NCI-H2227 (cell line): ENCODE results near the gene PRKD3.

Experiments used
- DNase-seq: peaks from one replicate; lab custom pipeline; 2025; ENCODE audit not compliant: unreplicated experiment; lab: John Stamatoyannopoulos, UW

The PRKD3 gene

DNA sequence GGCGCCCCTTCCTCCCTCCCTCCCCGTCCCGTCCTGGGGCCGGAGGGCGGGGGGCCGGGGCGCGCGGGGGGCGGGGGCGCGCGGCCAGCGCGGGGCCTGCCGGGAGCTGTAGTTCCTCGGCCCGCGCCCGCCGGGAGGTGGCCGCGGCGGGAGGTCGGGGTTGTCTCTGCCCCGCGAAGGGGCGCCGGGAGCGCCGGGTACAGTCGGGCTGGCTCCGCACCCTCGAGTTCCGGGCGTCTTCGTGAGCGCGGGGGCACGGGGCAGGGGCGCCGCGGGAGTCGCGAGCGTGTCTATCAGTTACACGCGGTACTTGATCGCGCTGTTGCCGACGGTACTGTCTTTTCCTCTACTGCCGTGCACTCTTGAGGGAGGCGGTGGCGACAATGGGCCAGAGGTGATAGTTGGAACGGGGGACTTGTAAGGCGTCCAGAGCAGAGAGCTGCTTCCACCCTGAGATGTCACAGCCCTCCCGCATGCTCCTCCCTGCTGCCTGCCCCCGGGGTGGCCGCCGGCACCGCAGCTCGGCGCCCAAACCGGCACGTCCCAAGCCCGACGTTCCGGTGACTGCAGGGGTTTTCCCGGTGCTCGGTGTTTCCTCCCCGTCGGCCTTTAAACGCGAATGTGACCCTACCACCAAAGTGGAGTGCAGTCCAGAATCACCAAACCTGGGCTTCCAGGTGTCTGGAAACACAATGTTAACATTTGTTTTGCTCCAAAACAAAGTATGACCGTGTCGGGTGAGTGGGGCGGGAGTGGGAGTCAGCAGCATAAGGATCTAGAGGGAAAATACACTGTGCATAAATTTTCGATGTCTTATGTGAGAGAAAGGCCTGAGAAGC lies at the start of gene PRKD3:
TSS of gene PRKD3 (minus strand) at position 48 of the 839 bp plus-strand sequence. CDS start 8,309 bp downstream, outside the sequence.
- peak; percentile 67 for DNase-seq

- no peak for DNase-seq
Measured at GRCh38 chr2:37372000-37372399, 47.4 kb upstream of the PRKD3 start.

GRCh38 chr2:37370666-37371065 lies 46.0 kb upstream of the PRKD3 start:
- no peak for DNase-seq

DNA sequence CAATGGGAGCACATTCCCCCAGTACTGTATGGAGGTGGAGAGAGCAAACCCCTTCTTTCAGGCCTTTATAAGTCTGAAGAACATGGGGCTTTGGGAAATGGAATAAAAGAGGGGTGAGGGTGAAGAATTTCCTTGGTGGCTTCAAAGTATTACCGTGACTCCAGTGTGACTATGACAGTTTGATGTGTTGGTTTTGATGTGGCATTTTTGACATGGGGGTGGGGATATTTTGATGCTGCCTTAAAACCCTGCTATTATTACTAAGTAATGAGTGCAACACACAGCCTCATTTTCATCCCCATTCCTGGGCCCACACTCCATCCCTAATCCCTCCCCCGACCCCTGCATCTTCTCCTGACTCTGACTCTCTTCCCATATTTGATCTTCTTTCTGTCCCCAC lies 43.4 kb upstream of the PRKD3 start:
- no peak for DNase-seq

- DNase-seq: no peak
Measured at GRCh38 chr2:37367310-37367709, 42.7 kb upstream of the PRKD3 start.

GRCh38 chr2:37366773-37367172 lies 42.1 kb upstream of the PRKD3 start:
- peak; percentile 43 for DNase-seq

DNA sequence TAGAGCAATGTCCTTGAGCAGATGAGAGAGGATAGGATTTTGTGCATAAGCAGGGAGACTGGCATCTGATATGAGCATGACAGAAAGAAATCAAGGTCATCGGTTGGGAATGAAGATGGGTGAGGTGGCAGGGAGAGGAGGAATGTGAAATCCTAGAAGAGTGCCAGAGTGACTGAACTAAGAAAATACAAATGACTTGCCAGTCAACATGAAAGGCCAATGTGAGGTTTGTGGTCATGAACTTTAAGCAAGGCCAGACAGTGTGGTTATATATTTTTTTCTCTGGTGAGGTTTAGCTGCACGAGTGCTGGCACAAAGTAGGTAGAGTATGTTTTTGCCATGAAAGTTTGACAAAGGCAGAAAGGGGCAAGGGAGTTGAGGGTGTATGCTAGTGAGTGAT lies 41.0 kb upstream of the PRKD3 start:
- DNase-seq: no peak

- DNase-seq: no peak
Measured at GRCh38 chr2:37364351-37364750, 39.7 kb upstream of the PRKD3 start.

DNA sequence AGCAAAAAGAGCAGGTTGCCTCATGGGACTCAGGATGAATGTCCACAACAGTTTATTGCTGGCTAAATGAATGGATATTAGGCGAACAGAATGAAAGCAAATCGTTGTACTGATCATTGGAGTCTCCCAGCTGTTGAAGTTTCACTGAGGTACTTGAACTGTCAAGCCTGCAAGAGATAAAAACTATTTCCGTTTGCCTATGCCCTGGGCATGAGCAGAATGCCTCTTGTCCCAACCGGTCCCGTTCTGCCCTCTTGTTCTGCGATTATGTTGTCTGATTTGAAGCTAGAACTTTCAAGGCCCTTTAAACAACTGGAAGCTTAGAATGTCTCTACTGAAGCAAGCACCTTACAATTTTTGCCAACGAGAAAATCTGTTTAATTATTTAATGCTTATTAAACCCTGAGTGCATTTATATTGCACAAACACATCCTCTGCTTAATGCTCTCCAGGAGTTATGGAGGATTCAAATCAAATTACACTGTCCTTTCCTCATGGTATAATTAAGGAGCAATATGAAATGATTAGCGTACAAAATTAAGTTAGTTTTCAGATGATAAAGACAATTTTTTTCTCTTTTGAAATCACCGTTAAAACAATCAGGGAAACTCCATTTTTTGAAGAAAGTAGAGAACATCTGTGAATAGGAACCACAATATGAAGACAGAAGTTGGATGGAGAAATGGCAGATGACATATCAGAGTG lies 37.5 kb upstream of the PRKD3 start:
- no peak for DNase-seq

GRCh38 chr2:37361216-37361815 lies 36.7 kb upstream of the PRKD3 start:
- no peak for DNase-seq

DNA sequence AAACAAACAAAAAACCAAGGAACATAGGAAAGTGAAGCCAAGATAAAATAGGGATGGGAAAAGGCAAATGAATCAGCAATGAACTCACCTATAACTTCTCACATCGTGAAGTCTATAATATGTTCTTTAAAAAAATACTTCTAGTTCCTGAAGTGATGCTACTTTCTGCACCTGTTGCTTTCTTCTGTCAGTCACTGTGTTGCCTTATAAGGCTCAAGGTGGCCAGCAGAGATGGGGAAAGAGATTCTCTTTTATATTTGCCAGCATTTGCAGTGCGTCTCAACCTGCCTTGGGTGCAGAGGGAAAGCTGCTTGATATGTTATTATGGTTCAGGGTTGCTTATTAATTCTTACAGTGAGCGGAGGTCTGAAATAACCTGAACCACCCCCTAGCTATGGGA lies 33.8 kb upstream of the PRKD3 start:
- no peak for DNase-seq

- DNase-seq: no peak
Measured at GRCh38 chr2:37357530-37357929, 32.9 kb upstream of the PRKD3 start.

DNA sequence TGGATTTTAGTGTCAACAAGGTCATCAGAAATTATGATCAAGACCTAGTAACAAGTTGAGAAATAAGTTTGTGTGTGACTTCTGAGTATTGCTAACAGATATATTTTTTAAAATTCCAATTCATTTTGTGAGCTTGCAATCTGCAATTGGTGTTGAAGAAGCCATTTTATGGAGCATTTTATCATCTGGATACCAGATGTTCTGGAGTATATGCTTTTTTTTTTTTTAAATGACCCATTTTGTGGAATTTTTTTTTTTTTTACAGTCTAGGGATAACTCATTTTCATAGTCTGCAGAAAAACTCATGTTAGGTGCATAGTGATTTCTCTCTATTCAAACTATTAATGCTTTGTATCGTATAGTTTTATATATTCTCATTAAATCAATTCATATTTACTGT lies 32.4 kb upstream of the PRKD3 start:
- no peak for DNase-seq

GRCh38 chr2:37356299-37356698 lies 31.7 kb upstream of the PRKD3 start:
- DNase-seq: no peak

GRCh38 chr2:37355735-37356134 lies 31.1 kb upstream of the PRKD3 start:
- DNase-seq: no peak

- DNase-seq: no peak
Measured at GRCh38 chr2:37354531-37354930, 29.9 kb upstream of the PRKD3 start.

DNA sequence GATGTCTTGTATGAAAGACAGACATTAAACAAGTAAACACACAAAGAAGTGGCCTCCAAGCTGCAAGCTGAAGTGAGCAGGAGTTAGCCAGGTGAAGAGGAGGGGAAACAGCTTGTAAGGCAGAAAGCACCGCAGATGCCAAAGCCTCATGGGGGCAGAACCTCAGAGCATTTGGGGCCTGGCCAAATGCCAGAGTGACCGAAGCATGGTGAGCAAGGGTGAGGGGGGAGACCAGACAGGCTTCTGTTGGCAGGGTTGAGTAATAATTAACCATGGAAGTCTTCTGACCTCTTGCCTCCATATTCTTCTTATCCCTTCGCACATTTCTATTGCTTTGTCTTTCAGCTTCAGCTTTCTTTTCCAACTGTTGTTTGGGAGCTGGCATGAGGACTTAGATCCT lies 25.4 kb upstream of the PRKD3 start:
- DNase-seq: no peak

- DNase-seq: peak; percentile 57
Measured at GRCh38 chr2:37349231-37349860, 24.7 kb upstream of the PRKD3 start.

DNA sequence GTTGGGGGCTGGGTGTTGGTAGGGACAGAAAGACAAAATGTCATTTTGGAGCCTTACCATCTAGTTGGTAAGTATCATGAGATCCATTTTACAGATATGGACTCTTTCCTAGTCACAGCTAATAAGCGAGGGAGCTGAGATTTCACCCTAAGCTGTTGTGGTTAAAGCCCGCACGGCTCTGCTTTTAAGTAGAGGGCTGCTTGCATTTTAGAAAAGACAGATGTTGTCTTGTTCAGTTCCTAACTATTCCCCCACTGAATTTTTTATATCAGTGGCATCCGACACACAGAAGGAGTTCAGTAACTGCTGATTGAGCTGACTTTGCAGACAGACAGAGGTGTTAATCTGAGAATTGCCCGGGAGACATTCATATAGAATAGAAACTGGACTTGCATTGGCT lies 23.5 kb upstream of the PRKD3 start:
- no peak for DNase-seq

- peak; percentile 55 for DNase-seq
Measured at GRCh38 chr2:37344453-37345361, 20.1 kb upstream of the PRKD3 start, which contains the start of gene QPCT. Gene QPCT (plus strand): TSS chr2:37344630. CDS start chr2:37344732, 102 bp downstream.
